GM12878 (cell line): Measurements from ENCODE around the gene DPYSL3.

ENCODE experiments used
- ATF3 ChIP-seq: IDR thresholded peaks from 2 replicates; pipeline ENCODE4 v1.6.1; 2011; ENCODE audit warnings: low read depth, mild to moderate bottlenecking, low read length, moderate library complexity, borderline replicate concordance; ENCODE audit errors: extremely low read depth
- BCL11A ChIP-seq: IDR thresholded peaks from 2 replicates; pipeline ENCODE4 v1.6.1; 2011; ENCODE audit warnings: low read depth, low read length
- BHLHE40 ChIP-seq, 2 experiments: fragments of 450-650 bp in 1 of 2; IDR thresholded peaks; 2 replicates each; pipeline ENCODE4 v1.6.1; 2011 to 2017; ENCODE audit warnings: low read depth in 2 of 2, borderline replicate concordance in 1 of 2, improper control_type of control experiment in 1 of 2, low read length in 1 of 2, mild to moderate bottlenecking in 1 of 2
- CEBPB ChIP-seq, 2 experiments: fragments of 150-350 bp in 1 of 2; IDR thresholded peaks; 2 replicates each; pipeline ENCODE4 v1.6.1; 2012 to 2014; ENCODE audit warnings: low read depth in 2 of 2, low read length in 2 of 2, borderline replicate concordance in 1 of 2, inconsistent platforms in 1 of 2
- CEBPZ ChIP-seq: fragments of 150-350 bp; IDR thresholded peaks from 2 replicates; pipeline ENCODE4 v1.6.1; 2016; ENCODE audit warnings: low read depth, low read length
- CTCF ChIP-seq, 3 experiments: IDR thresholded peaks in 2 of 3; conservative IDR thresholded peaks in 1 of 3; 2 replicates each; pipeline ENCODE4 v1.5.1; 2011; ENCODE audit warnings: low read depth in 3 of 3, low read length in 3 of 3, mild to moderate bottlenecking in 3 of 3, control low read depth in 2 of 3, moderate library complexity in 2 of 3, inconsistent platforms in 1 of 3, mixed read lengths in 1 of 3; ENCODE audit not compliant: control insufficient read depth in 2 of 3, insufficient read depth in 1 of 3; ENCODE audit errors: extremely low read depth in 1 of 3
- EP300 ChIP-seq, 2 experiments: fragments of 150-350 bp in 1 of 2; IDR thresholded peaks; 2 replicates each; pipeline ENCODE4 v1.6.1; 2011 to 2012; ENCODE audit warnings: low read depth in 2 of 2, low read length in 2 of 2, borderline replicate concordance in 1 of 2, improper control_type of control experiment in 1 of 2, inconsistent platforms in 1 of 2; ENCODE audit not compliant: control insufficient read depth in 1 of 2
- JUND ChIP-seq: IDR thresholded peaks from 2 replicates; pipeline ENCODE4 v1.6.1; 2012; ENCODE audit warnings: low read depth, mild to moderate bottlenecking, low read length, improper control_type of control experiment, moderate library complexity
- NBN ChIP-seq: fragments of 450-650 bp; IDR thresholded peaks from 2 replicates; pipeline ENCODE4 v1.6.1; 2016
- SREBF2 ChIP-seq: IDR thresholded peaks from 2 replicates; pipeline ENCODE4 v1.6.1; 2012; ENCODE audit warnings: mild to moderate bottlenecking, low read length
- YY1 ChIP-seq: IDR thresholded peaks from 2 replicates; pipeline ENCODE4 v1.6.1; 2011; ENCODE audit warnings: low read depth, mild to moderate bottlenecking, low read length

- TF ChIP-seq ATF3, result no peak
- no peak for TF ChIP-seq CTCF (IDR thresholded peaks at IDR 0.05 in 2 of 3, conservative IDR thresholded peaks at IDR 0.05 in 1 of 3; ENCODE audit: control insufficient read depth in 2 of 3, extremely low read depth in 1 of 3, insufficient read depth in 1 of 3, low read depth in 3 of 3, low read length in 3 of 3)
- no peak for TF ChIP-seq CEBPZ
- peak; percentile 37; the same call in 1 of the 2 replicates for TF ChIP-seq BCL11A
- TF ChIP-seq YY1, result no peak
- peak in 1 of 2 experiments; percentile 72; a peak in 1 of 4 replicates for TF ChIP-seq EP300 (IDR thresholded peaks at IDR 0.05; ENCODE audit: borderline replicate concordance in 1 of 2, control insufficient read depth in 1 of 2, low read depth in 2 of 2, low read length in 2 of 2)
- no peak for TF ChIP-seq BHLHE40 (IDR thresholded peaks at IDR 0.05; ENCODE audit: borderline replicate concordance in 1 of 2, low read depth in 2 of 2, low read length in 1 of 2)
- no peak for TF ChIP-seq CEBPB (IDR thresholded peaks at IDR 0.05; ENCODE audit: borderline replicate concordance in 1 of 2, low read depth in 2 of 2, low read length in 2 of 2)
- no peak for TF ChIP-seq SREBF2
- TF ChIP-seq NBN, result no peak
- TF ChIP-seq JUND, result no peak
Measured at GRCh38 chr5:147481874-147482705, 27.8 kb downstream of the DPYSL3 start.
